Activated CD8-positive, alpha-beta T cell treated with anti-CD3 and anti-CD28 coated beads for 36 hours (primary cell): ENCODE data around the gene CHURC1. TPM values are rescaled to one million over a fixed set of nuclear protein-coding genes. Genes with fewer than 3 reads are reported as not detected.

Experiments used
- ATAC-seq: fragments of 200-7000 bp; cut with Tn5 transposase; one replicate; pipeline ENCODE4 v1.10.0; 2021; ENCODE audit warnings: mild to moderate bottlenecking, moderate library complexity
- CTCF ChIA-PET: fragments of 350-600 bp; sonication (Branson Sonifier 250); formaldehyde crosslinking; loops from one replicate; lab custom pipeline; 2021; ENCODE audit warnings: antibody characterized with exemption; lab: Charles Lee
- POLR2A ChIA-PET: fragments of 350-600 bp; sonication (Branson Sonifier 250); formaldehyde crosslinking; loops from one replicate; lab custom pipeline; 2021; ENCODE audit warnings: antibody characterized with exemption; lab: Charles Lee
- DNase-seq: peaks from one replicate; pipeline ENCODE4 v3.0.0-alpha.2; 2020
- H3K27ac Mint-ChIP-seq: one replicate; pipeline ENCODE4 v1.8.0; 2021; ENCODE audit warnings: mild to moderate bottlenecking, mixed read lengths
- H3K27me3 Mint-ChIP-seq: one replicate; pipeline ENCODE4 v1.8.0; 2021; ENCODE audit warnings: mixed read lengths
- H3K36me3 Mint-ChIP-seq: one replicate; pipeline ENCODE4 v1.8.0; 2021; ENCODE audit warnings: low read depth, mixed read lengths
- H3K4me1 Mint-ChIP-seq: one replicate; pipeline ENCODE4 v1.8.0; 2021; ENCODE audit warnings: low read depth, mixed read lengths
- H3K4me3 Mint-ChIP-seq: one replicate; pipeline ENCODE4 v1.8.0; 2021; ENCODE audit warnings: mild to moderate bottlenecking, moderate library complexity, mixed read lengths
- H3K9me3 Mint-ChIP-seq: one replicate; pipeline ENCODE4 v1.8.0; 2021; ENCODE audit warnings: mixed read lengths
- intact Hi-C: fragments of 100-400 bp; cut with micrococcal nuclease; formaldehyde crosslinking; loops from one replicate; pipeline ENCODE4 v1.10.0; 2022
- total RNA-seq, 2 experiments: library from RNA; stranded (reverse); gene quantifications; one replicate each; pipeline ENCODE4 v1.2.3, GENCODE V29; 2021
- TF ChIP-seq, protein P1 (sequence below): fragments of 200-600 bp; IDR thresholded peaks from one replicate; pipeline ENCODE4 v1.8.0; 2022; ENCODE audit warnings: antibody characterized with exemption, mild to moderate bottlenecking

The CHURC1 gene
- 10 to 100 TPM; 47.0 to 57.4 TPM for total RNA-seq

DNA sequence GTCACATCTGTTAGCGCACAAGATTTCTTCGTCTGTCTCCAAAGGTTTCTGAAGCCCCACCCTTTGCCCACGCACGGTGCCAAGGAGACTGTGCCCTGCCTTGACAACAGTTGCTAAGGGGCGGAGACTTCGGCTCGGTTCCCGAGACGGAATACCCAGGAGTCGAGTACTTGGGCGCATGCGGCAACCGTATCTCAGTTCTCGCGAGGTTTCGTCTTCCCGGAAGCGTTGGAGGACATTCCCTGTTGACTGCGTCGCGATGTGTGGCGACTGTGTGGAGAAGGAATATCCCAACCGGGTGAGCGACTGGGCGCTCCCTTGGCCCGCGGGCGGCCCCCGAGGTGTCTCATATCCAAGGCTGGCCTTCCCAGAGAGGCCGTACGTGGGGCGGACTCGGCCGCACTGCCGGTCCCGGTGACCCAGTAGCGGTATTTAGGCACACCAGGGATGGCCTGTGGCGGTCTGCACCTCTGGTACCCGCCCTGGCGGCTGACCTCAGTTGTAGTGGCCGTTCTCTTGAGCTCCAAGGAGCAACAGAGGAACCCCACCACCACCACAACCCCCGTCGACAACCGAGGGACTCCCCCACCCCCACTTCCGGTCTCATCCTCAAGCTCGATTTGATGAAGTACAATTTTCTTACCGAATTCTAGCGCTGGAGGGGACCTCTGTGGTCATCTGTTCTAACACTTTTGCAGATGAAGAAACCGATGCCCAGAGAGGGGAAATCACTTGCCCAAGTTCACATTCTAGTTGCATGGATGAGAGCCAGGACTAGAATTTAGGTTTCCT, at the start of gene CHURC1:
Gene CHURC1 (plus strand): TSS at position 219 of the 792 bp plus-strand sequence. CDS start 41 bp downstream, at position 260.
- Mint-ChIP-seq H3K27me3 (no peaks in the 10 kb centered on the region), H3K36me3 (peaks cover 35% of the 10 kb centered on the region), H3K27ac (peak within 1 kb of the TSS; percentile 95), H3K4me3 (peak within 1 kb of the TSS; percentile 79), H3K9me3 (peaks cover 2% of the 10 kb centered on the region), H3K4me1 (peaks cover 55% of the 10 kb centered on the region)
- ATAC-seq = peak; percentile 95
- TF ChIP-seq, protein P1, sequence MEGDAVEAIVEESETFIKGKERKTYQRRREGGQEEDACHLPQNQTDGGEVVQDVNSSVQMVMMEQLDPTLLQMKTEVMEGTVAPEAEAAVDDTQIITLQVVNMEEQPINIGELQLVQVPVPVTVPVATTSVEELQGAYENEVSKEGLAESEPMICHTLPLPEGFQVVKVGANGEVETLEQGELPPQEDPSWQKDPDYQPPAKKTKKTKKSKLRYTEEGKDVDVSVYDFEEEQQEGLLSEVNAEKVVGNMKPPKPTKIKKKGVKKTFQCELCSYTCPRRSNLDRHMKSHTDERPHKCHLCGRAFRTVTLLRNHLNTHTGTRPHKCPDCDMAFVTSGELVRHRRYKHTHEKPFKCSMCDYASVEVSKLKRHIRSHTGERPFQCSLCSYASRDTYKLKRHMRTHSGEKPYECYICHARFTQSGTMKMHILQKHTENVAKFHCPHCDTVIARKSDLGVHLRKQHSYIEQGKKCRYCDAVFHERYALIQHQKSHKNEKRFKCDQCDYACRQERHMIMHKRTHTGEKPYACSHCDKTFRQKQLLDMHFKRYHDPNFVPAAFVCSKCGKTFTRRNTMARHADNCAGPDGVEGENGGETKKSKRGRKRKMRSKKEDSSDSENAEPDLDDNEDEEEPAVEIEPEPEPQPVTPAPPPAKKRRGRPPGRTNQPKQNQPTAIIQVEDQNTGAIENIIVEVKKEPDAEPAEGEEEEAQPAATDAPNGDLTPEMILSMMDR = no peak
- CTCF ChIA-PET = interaction anchor here (0.9 to 1.5 kb wide), 7 partner anchors 10 to 73 kb away, joined by 3 to 5 read pairs (median 3); partner anchors contain the start of gene GPX2
- intact Hi-C loops = no loop called here
- POLR2A ChIA-PET = interaction anchor here (0.9 to 2.1 kb wide), 7 partner anchors 10 to 75 kb away, joined by 3 to 11 read pairs (median 6); partner anchors contain the start of gene FNTB
- peak; percentile 98 for DNase-seq

DNA sequence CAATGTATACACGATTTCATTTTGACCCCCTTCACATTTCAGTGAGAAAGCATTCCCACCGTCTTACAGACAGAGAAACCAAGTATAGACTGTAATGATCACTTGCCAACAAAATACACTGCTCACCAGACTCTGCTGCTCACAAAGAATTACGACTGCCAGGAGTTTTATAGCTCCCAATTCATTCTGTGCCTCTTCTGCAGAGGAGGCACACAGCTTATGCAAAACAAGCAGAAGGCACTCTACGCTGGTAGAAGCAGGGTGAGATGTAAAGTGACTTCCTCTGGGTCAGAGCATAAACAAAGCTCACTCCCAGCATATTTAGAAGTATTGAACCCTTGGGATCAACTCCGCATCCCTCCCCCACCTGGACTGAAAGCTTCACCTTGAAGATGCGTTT, 49.1 kb upstream of the CHURC1 start:
- ChIA-PET CTCF (interaction anchor here (2.0 kb wide), 1 partner anchor 42 kb away, joined by 7 read pairs; no protein-coding TSS in a partner anchor), POLR2A (no interaction called here)
- Mint-ChIP-seq H3K4me3 (no peak overlapping the region), H3K9me3 (no peaks in the 10 kb centered on the region), H3K36me3 (no peaks in the 10 kb centered on the region), H3K4me1 (no peaks in the 10 kb centered on the region), H3K27ac (no peak overlapping the region), H3K27me3 (peaks cover 18% of the 10 kb centered on the region)
- ATAC-seq (no peak), DNase-seq (no peak)
- intact Hi-C loops = no loop called here
- TF ChIP-seq, protein P1 = no peak

DNA sequence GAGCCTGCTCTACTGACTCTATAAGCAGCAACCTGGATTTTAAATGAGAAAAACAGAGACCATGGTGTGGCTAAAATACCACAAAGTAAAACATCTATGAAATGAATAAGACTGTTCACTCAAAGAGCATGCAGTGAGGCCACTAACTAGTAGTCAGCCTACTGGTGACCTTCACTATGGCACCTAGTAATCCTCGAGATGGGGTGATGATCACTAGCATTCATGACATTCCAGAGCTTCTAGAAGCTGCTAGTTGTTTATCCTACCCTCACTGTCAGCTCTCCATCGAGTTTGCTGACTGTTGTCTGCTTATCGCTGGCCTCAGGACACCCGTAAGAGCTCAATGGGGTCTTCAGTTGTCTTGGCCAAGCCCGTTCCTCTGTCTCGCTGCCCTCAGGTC, 48.3 kb upstream of the CHURC1 start:
- ATAC-seq = no peak
- ChIA-PET POLR2A (no interaction called here), CTCF (interaction anchor here (2.0 kb wide), 2 partner anchors 26 to 42 kb away, joined by 4 to 7 read pairs; no protein-coding TSS in a partner anchor)
- H3K27me3 Mint-ChIP-seq = peaks cover 17% of the 10 kb centered on the region
- DNase-seq = no peak
- H3K36me3 Mint-ChIP-seq = no peaks in the 10 kb centered on the region
- TF ChIP-seq, protein P1 = no peak
- intact Hi-C loops = no loop called here
- no peak overlapping the region for H3K4me3 Mint-ChIP-seq
- no peaks in the 10 kb centered on the region for H3K9me3 Mint-ChIP-seq
- no peak overlapping the region for H3K27ac Mint-ChIP-seq
- H3K4me1 Mint-ChIP-seq = no peaks in the 10 kb centered on the region

DNA sequence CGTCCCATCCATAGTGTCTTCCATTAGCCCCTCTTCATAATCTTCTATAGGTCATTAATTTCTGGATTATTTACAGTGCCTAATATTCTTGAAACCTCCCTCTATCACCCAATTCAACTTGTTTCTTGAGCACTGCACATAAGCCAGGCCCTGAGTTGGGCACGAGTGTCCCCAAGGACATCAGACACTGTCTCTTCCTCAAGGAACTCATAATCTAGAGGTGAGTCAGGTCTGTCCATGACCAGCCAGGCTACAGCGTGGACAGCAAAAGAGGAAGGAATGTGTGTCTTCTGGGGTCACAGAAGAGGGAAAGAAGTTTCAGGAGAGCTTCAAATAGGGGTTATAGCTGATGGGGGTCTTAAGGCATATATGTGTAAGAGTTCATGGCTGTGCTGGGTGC, 47.1 kb upstream of the CHURC1 start:
- intact Hi-C loops = no loop called here
- ChIA-PET CTCF (interaction anchor here (2.0 kb wide), 1 partner anchor 25 kb away, joined by 4 read pairs; no protein-coding TSS in a partner anchor), POLR2A (no interaction called here)
- no peaks in the 10 kb centered on the region for H3K36me3 Mint-ChIP-seq
- H3K27ac Mint-ChIP-seq = no peak overlapping the region
- DNase-seq (no peak), ATAC-seq (no peak)
- H3K4me1 Mint-ChIP-seq = no peaks in the 10 kb centered on the region
- TF ChIP-seq, protein P1 = no peak
- H3K4me3 Mint-ChIP-seq = no peak overlapping the region
- H3K27me3 Mint-ChIP-seq = peaks cover 20% of the 10 kb centered on the region
- no peaks in the 10 kb centered on the region for H3K9me3 Mint-ChIP-seq

DNA sequence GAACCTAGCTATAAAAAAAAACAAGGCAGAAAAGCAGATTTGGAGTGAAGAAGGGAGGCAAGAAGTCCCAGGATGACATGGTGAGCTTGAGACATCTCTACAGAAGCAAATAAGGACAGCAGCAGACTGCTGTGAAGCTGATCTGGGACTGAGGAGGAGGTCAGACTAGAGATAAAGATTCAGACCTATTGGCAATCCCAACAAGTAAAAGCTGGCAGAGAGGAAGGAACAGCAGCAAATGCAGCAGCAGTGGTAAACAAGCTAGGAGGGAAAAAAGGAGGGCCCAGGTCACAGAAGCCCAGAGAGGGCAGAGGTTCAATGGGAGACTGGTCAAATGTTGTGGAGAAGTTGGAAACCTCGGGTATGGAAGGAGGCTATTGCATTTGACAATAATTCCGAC, 45.9 kb upstream of the CHURC1 start:
- POLR2A ChIA-PET = no interaction called here

More for the DNA sequence above, 45.9 kb upstream of the CHURC1 start:
- intact Hi-C loops = no loop called here
- ATAC-seq = no peak
- TF ChIP-seq, protein P1 = no peak
- Mint-ChIP-seq H3K9me3 (no peaks in the 10 kb centered on the region), H3K36me3 (no peaks in the 10 kb centered on the region), H3K4me1 (no peaks in the 10 kb centered on the region), H3K27me3 (peaks cover 21% of the 10 kb centered on the region), H3K4me3 (no peak overlapping the region), H3K27ac (no peak overlapping the region)
- CTCF ChIA-PET = interaction anchor here (1.1 to 2.4 kb wide), 5 partner anchors 9 to 68 kb away, joined by 3 to 12 read pairs (median 6); no protein-coding TSS in a partner anchor
- DNase-seq = no peak
